ENCODE measurements around the gene DPYD.

Gene DPYD

DNA sequence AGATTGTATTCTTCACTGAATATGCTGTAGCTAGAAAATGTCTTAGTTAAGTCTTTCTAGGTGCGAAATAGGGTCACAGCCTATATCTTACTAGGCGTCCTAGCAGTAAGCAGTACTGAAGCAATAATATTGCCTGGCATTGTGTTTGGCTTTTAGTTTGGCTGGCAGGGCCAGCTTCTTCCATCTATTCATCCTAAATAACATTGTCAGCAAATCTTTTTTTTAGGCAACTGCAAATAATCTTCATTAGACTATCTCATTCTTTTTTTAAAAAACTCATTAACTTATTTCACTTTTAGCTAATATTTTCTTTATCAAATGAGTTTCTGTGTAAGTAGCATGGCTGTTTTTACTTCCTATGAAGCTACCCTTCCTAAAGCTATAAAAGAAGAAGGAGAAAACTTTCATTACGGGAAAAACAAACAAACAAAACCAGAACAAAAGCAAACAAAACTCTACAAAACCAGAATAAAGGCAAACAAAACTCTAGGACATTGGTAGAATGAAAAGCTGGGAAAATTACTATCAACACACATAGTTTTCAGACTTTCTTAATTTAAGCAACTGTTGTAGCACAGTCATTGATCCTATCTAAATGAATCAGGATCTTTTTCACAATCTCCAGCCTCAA, 506.0 kb downstream of the DPYD start:
- DNase-seq: no peak

DNA sequence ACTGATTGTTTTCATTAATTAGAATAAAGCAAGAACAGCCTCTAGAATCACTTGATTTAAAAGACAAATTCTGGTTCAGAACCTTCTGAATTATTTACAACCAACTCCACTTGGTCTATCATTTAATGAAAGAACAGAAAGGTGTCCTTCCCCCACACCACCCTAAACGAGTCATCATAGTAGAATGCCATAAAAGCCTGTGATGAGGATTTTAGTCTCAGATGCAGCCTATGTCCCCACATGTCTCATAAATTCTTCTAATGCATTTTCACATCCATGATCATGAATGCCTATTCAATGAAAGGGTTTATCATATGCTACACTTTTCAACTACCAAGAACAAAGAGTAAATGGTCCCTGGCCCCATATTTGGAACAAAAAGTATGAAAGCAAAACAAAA, 508.1 kb downstream of the DPYD start:
- no peak for DNase-seq

DNA sequence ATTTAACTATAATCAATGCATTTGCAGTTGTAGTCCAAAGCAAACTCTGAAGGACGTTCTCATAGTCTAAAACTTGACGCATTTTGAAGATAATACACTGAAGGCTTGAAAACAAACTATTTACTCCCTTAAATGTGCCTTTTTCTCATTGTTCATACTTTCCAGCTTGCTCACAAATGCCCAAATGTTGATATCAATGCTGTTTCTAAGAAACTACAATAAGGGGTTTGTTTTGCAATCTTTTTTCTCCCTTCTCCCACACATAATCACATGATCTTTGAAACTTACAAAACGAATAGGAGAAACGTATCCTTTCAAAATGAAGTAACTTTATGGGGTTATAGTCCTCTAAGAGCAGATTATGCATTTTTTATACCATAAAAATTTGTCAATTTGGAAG, 508.7 kb downstream of the DPYD start:
- no peak for DNase-seq

DNA sequence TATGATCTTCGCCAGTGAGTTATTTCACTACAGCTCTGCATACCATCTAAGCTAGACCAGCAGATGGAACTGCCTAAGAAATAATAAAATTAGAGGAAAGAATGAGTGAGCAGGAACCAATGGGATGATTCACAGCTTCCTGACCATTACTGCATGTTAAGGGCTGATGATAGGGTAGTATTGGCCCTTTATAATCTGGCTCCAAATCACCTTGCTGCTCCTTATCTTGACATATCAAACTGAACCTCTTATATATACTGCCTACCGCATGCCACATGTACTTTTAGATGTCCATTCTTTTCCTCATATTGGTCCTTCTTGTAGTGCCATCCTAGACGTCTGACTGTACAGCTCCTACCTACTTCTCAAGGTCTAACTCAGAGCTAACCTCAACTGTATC, 524.4 kb downstream of the DPYD start:
- no peak for DNase-seq

DNA sequence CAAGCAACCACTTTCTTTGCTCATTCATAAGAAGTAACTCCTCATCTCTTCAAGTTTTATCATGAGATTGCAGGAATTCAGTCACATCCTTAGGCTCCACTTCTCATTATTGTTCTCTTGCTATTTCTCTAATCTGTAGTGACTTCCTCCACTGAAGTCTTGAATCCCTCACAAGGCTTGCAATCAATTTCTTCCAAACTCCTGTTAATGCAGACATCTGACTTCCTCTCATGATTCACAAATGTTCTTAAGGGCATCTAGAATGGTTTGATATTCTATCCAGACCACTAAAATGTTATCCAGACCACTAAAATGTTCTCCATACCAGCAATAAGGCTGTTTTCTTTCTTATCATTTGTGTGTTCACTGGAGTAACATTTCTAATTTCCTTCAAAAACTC, 528.1 kb downstream of the DPYD start:
- no peak for DNase-seq

DNA sequence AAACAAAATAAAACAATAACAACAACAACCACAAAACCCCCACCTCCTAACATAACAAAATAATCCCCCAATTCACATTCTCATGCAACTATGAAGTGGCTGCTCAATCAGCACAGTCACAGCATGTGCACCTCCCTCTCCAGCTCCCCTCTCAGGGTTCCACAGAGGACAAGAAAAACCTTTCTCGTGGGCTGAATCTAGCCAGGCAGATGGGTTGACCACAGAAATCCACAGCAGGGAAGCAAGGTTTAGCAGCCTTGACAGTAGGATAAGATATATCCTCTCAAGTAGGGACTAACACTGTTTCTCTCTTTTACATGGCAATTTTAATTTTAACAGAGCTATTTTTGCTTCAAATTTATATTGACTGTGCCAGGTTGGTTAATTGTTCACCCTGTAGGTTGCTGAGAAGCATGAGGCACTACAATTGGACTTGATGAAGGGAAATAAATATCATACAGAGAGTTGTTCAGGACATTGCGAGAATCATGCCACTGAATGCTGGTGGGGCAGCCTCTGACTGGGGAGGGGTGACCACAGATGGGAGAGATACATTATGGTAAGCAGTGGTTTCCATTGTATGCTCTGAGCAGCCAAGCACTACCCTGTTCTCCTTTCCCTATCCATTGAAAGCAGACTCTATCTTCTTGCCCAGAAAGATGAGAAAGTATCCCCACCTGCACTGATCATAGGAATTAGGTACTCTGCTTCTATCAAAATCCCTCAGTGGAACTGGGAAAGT, 535.1 kb downstream of the DPYD start:
- no peak for DNase-seq

DNA sequence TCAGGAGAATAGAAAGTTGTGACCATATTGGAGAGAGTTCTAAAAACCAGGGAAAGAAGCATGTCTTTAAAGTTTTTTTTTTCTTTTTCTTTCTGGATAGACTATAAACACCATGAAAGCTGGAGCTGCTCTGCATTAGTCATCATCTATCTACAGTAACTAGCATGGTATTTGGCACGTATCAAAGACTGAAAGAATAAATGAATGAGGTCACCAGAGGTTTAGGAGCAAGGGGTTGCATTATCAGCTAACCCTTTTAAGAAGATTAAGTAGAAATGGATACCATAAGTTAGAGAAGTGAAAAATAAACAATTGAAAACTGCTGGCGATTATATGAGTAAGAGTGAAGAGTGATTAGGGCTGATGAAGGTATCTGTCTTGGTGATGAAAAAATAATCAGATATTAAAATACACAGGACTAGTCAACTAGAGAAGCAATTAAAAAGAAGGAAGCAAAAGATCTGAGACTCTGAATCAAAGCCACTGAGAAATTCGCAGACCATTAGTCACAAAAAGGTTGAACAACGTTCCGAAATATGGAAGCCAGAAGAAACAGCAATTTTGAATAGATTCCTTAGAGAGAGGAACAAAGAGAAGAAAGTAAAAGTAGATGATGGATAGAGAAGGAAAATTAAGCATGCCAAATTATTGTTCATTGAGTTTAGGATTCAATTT, 536.4 kb downstream of the DPYD start:
- DNase-seq: no peak

DNA sequence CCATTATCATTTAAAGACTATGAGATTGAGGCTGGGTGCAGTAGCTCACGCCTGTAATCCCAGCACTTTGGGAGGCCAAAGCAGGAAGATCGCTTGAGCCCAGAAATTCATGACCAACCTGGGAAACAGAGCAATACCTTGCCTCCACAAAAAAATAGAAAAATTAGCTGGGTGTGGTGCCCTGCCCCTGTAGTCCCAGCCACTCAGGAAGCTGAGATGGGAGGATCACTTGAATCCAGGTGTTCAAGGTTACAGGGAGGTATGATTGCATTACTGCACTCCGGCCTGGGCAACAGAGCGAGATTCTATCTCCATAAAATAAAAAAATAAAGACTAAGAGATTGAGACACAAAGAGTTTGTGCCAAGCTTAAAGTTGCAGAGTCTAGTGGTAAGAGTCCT, 537.0 kb downstream of the DPYD start:
- DNase-seq: no peak

DNA sequence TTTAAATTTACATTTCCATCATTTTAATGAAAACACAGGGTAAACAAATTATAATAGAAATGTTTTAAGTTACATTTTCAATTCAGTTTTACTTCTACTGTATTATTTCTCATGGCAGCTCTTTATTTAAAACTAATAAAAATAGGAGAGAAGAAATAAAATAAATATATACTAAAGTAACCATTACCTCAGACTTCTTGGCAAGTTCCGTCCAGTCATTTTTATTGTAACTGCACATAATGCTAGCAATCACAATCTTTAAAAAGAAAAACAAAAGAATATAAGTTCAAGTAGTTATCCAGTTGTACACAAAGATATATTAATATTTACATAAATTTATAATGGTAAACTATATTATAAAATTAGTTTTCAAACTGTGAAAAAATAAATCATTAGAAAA, 538.6 kb downstream of the DPYD start:
- no peak for DNase-seq

DNA sequence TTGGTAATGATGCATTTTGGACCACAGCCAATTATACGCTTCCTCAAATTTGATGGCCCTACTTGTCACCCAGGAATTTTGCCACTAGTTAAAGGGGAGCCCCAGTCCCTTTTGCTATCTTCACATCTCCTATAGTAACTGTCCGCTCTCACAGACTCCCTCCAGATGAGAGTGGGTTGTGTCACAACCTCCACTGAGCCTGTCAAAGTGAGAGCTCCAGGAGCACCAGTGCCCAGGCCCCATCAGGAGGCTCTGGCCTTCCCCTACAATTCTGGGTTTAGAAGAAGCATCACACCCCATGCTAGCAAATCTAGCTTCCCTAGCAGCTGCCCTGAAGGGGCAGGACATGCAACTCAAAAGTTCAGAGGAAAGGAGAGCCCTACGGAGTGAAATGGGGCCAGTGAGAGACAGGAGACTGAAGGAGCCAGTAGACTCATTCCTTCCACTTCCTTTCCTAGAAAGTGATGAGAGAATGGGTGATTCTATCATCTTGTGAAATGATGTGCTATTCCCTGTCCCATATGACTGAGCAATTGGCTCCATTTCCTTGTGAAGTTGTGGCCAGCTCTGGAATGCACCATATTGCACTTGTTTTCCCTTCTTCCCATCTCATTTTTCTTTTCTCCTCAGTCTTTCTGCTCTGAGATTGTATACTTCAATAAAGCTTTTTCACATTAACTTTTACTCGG, 541.3 kb downstream of the DPYD start:
- no peak for DNase-seq

DNA sequence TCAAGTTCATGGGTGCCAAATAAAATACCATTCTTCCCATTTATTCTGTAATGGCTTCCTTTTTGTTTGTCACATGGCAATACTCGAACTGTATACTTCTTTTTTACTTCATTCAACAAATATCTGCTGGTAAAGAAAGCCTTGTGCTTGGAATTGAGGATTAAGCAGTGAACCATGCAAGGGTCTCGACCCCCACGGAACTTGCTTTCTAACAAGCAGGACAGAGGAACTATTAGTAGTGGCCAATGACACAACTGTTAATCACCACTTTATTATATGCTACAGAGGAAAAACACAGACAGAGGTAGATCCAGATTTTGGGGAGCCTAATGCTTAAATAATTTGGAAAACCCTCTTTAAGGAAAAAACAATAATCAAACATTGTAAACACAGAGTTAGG, 542.2 kb downstream of the DPYD start:
- no peak for DNase-seq

DNA sequence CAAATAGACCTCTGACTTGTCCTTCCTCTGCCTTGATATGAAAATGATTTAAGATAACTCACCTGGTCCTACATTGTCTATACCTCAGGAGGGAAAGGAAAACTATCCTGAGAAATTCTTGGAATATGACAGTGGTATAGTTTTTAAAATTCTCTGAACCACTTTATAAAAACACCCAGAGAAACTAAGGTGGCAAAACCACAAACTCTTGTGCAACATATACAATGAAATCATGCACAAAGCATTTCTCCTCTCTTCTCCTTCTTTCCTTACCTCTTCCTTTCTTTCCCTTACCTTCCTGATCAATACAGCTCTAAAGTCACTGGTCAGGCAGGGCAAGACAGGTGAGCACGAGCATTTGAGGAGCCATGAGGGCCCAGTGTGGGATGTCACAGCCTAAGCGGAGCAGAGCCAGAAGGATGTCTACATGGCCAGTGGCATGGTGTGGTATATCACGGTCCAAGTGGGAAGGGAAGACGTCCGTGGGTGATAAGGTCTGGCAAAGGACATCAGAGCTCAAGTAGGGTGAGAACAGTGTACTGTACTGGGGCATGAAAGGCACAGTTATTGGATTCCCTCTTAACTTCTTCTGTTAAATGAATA, 543.3 kb downstream of the DPYD start:
- no peak for DNase-seq

DNA sequence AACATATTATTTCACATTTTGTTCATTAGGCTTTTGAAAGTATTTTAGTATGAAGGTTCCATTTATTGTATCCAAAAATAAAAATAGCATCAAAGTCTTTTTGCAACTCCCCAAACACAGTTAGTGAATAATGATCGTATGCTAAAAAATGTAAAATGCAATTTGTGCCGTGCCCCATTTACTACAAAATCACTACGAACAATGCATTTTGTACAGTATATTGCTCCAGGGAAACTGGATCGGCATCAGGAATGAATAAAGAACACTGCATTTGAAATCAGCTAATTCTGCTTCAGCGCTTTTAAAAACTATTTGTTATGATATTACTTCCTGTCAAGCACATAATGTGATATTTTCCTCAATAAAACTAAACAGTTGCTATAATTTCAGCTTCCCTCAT, 547.8 kb downstream of the DPYD start:
- no peak for DNase-seq

DNA sequence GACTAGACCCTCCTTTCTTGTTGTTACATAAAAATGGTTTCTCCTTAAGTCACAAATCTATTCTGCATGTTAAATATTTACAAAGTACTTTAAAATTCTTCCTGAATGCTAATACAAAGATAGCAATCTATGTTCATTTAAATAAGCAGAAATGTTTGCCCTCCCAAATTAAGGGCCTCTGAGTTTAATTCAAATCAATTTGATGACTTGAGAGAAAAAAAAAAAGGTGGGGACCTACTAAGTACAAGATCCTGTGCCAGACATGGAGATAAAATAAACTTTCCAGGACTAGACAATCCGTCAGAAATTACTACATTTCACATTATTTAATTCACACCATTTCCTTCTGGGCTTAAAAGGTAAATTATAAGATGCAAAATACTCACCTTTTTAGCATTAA, 548.3 kb downstream of the DPYD start:
- DNase-seq: no peak

DNA sequence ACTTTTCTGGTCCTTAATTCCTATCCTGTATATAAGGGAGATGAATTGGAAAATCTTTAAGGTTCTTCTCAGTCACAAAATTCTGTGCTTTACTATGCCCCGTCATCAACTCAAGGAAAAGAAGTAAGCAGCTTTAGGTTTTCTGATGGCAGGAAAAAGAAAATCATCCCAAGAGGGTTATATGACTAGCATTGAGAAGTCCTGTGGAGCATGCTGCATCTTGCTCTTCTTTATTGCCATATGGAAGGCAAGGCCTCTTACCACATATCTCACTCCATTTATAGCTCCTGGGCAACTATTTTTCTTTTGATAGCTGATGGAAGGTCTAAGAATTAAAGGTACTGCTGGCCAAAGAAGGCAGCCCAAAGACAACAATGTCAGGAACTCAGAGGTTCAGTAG, 552.5 kb downstream of the DPYD start:
- no peak for DNase-seq

DNA sequence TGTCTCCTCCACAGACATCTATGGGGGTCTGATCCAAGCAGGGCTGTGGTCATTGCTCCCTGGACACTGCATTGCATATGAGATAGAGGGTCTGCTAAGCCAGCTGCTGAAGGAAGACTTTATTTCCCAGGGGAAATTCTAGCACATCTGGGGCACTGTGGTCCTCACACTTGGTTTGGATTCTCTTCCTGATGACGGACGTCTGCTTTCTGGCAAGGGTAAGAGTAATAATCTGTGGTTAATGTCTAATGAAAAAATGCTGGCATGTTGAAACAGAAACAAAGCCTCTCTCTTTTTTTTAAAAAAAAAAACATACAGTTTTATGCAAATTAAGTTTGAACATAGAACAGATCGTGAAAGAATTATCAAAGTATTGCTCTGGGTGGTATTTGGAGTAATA, 553.9 kb downstream of the DPYD start:
- DNase-seq: no peak

DNA sequence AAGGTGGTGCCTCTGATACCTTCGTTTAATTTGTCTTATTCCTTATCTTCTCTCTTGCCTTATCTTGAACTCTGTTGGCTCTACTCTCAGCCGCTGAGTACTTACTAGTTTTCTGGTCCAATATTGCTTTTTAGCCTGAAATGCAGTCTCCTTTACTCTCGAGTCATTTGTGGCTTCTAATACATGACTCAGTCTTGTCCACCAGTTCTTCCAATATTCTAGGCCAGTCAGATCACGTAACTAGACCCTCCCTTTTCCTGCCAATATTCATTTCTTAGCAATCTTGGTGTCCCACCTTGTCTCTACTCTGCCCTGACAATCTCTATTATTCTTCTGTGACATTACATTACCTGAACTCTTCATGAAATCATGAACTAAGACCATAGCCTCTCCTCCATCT, 555.8 kb downstream of the DPYD start:
- DNase-seq: no peak

DNA sequence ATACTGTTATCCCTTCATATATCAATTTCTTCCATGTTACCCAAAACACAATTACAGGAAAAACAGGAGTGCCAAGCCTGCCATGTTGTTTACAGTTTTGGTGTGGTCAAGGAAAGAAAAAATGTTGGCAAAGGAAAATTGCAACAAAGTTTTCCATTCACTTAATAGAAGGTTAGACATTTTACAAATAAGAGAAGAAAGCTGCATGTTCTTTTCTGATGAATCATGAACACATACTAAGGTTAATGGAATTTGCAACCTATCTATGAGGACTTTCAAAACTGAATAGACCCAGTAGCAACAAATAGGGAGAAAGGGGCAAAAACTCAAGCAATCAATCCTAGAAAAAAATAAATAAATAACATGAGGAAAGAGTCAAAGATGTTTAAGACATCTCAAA, 556.7 kb downstream of the DPYD start:
- DNase-seq: no peak

DNA sequence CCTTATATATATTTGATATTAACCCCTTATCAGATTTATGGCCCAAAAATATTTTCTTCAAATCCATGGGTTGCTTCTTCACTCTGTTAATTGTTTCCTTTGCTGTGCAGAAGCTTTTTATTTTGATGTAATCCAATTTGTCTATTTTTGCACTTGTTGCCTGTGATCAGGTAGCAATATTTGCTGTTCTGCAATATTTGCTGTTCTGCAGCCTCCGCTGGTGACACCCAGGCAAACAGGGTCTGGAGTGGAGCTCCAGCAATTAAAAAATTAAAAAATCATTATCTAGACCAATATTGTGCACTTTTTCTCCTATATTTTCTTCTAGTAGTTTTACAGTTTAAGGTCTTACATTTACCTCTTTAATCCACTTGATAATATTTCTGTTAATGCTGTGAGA, 564.5 kb downstream of the DPYD start:
- DNase-seq: no peak

DNA sequence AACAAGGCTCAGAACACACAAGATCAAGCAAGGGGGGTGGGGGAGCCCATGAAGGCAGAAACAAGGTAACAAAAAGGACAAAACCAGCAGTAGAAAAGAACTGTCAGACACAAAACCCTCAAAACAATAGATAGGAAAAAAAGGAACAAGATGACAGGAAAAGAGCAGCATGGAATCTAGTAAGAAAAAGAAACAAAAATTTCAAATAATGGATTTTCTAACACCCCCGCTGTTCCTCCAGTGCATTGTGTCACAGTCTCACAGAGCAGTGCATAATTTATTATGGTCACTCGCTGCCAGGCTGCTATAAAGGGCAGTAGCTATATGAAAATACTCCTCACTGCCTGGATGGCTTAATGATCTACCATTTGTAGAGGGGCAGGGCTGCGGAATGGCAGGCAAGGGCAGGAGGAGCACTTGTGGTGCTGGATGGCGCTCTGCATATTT, 567.9 kb downstream of the DPYD start:
- DNase-seq: no peak

DNA sequence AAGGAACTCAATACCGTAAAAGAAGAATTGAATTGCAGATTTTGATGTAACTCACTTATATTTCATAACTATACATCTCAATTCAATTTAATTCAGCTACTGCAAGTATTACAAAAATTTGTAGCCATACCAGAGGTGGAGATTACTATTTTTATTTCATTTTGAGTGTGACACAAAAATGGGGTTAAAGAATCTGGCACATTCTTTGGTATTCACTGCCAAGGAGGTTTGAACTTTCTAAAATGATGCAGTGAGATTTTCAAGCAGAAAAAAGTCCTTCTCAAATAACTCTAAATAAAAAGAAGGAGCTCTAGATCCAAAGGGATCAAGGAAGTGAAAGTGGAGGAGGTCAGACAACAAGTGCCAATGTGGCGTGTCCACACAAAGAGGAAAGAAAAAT, 569.0 kb downstream of the DPYD start:
- DNase-seq: no peak

DNA sequence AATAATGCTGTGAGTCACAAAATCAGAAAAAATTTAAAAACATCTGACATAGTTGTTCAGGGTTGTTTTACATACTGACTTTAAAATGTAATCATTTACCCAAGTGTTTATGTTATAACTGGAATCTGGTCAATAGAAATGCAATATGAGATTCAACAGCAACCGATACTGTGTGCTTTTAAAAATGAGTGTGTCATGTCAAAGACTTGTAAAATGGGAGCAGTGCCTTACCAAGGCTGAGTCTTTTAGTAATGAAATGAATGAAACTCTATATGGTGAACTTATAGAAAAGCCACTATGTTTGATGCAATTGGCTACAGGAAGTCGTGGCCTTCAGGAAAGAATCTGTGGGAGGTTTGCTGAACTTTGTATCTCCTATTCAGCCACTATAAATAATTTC, 570.2 kb downstream of the DPYD start:
- no peak for DNase-seq

DNA sequence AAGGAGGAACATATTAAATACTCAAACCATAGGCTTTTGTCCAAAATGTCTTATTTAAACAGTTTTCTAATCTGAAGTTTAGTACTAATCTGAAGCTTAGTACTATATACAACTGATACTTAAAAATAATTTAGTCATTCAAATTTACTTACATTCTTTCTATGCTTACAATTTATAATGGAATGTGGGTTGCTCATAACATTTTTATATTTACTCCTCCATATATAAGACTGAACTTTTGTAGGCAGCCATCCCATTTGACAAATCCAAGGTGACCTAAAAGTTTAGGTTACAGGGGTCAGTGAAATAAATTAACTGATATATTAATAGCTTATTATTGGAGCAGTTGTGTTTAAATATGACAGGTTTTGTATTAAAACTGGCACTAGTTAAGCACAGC, 570.6 kb downstream of the DPYD start:
- DNase-seq: no peak

Data from NCI-H2081 treated with DMSO at 0.1 percent for 48 hours (cell line).